Rectal smooth muscle tissue (tissue), 1 donor: ENCODE results near the gene CAPS.
A peak's percentile ranks its signal among the peaks of the same experiment; 100 is the strongest.

Source experiments
- H3K27ac ChIP-seq: one replicate; pipeline ENCODE4 v1.7.0; 2013; ENCODE audit warnings: low read depth, low read length, inconsistent platforms
- H3K27me3 ChIP-seq: one replicate; pipeline ENCODE4 v1.7.0; 2013; ENCODE audit warnings: low read length; ENCODE audit not compliant: control insufficient read depth, insufficient read depth
- H3K36me3 ChIP-seq: one replicate; pipeline ENCODE4 v1.7.0; 2013; ENCODE audit warnings: low read length; ENCODE audit not compliant: control insufficient read depth, insufficient read depth
- H3K4me1 ChIP-seq: one replicate; pipeline ENCODE4 v1.7.0; 2013; ENCODE audit warnings: low read length; ENCODE audit not compliant: control insufficient read depth, insufficient read depth
- H3K4me3 ChIP-seq: one replicate; pipeline ENCODE4 v1.7.0; 2013; ENCODE audit warnings: low read length
- H3K9ac ChIP-seq: one replicate; pipeline ENCODE4 v1.7.0; 2013; ENCODE audit warnings: low read length

CAPS gene

GRCh38 chr19:5918463-5919079 is 4.5 kb downstream of the CAPS start:
- Histone ChIP-seq H3K36me3 (peaks cover 40% of the 10 kb centered on the region), H3K27me3 (no peaks in the 10 kb centered on the region), H3K27ac (no peak overlapping the region)

GRCh38 chr19:5921516-5922160 is 7.6 kb downstream of the CAPS start:
- Histone ChIP-seq H3K27me3 (no peaks in the 10 kb centered on the region), H3K36me3 (peaks cover 51% of the 10 kb centered on the region), H3K9ac (no peak overlapping the region), H3K4me1 (peaks cover 10% of the 10 kb centered on the region), H3K27ac (no peak overlapping the region), H3K4me3 (no peak overlapping the region)

More at GRCh38 chr19:5918463-5919079, 4.5 kb downstream of the CAPS start:
- H3K4me1 ChIP-seq, result peaks cover 2% of the 10 kb centered on the region
- no peak overlapping the region for H3K4me3 ChIP-seq
- H3K9ac ChIP-seq, result no peak overlapping the region

GRCh38 chr19:5922161-5922545 is 8.1 kb downstream of the CAPS start:
- H3K27ac ChIP-seq, result no peak overlapping the region
- no peak overlapping the region for H3K4me3 ChIP-seq
- no peak overlapping the region for H3K9ac ChIP-seq
- H3K36me3 ChIP-seq, result peaks cover 47% of the 10 kb centered on the region
- H3K4me1 ChIP-seq, result peaks cover 15% of the 10 kb centered on the region
- H3K27me3 ChIP-seq, result no peaks in the 10 kb centered on the region

- Histone ChIP-seq H3K27ac (no peak overlapping the region), H3K4me1 (peaks cover 25% of the 10 kb centered on the region), H3K9ac (no peak overlapping the region), H3K36me3 (peaks cover 43% of the 10 kb centered on the region), H3K27me3 (no peaks in the 10 kb centered on the region), H3K4me3 (no peak overlapping the region)
Observed at GRCh38 chr19:5923356-5923755, 9.3 kb downstream of the CAPS start.

- Histone ChIP-seq H3K9ac (no peak overlapping the region), H3K36me3 (peaks cover 41% of the 10 kb centered on the region), H3K27ac (peak overlapping the region; percentile 81), H3K4me3 (no peak overlapping the region), H3K4me1 (peaks cover 27% of the 10 kb centered on the region), H3K27me3 (no peaks in the 10 kb centered on the region)
Observed at GRCh38 chr19:5925830-5926427, 11.9 kb downstream of the CAPS start.

GRCh38 chr19:5926641-5927440 is 12.8 kb downstream of the CAPS start:
- Histone ChIP-seq H3K36me3 (peaks cover 42% of the 10 kb centered on the region), H3K27me3 (no peaks in the 10 kb centered on the region), H3K27ac (peak overlapping the region; percentile 81), H3K9ac (no peak overlapping the region), H3K4me1 (peaks cover 27% of the 10 kb centered on the region), H3K4me3 (no peak overlapping the region)

- Histone ChIP-seq H3K9ac (no peak overlapping the region), H3K4me1 (peaks cover 27% of the 10 kb centered on the region), H3K36me3 (peaks cover 42% of the 10 kb centered on the region), H3K27me3 (no peaks in the 10 kb centered on the region), H3K4me3 (no peak overlapping the region), H3K27ac (peak overlapping the region; percentile 81)
Observed at GRCh38 chr19:5927441-5927821, 13.4 kb downstream of the CAPS start.

GRCh38 chr19:5929179-5929578 is 15.1 kb downstream of the CAPS start:
- Histone ChIP-seq H3K27ac (peak overlapping the region; percentile 28), H3K4me3 (no peak overlapping the region), H3K9ac (no peak overlapping the region), H3K4me1 (peaks cover 36% of the 10 kb centered on the region), H3K36me3 (peaks cover 32% of the 10 kb centered on the region), H3K27me3 (no peaks in the 10 kb centered on the region)

- H3K4me1 ChIP-seq, result peaks cover 36% of the 10 kb centered on the region
Observed at GRCh38 chr19:5929625-5930024, 15.6 kb downstream of the CAPS start.

GRCh38 chr19:5931251-5931650 is 17.2 kb downstream of the CAPS start:
- Histone ChIP-seq H3K27me3 (no peaks in the 10 kb centered on the region), H3K4me3 (no peak overlapping the region), H3K27ac (peak overlapping the region; percentile 8), H3K9ac (no peak overlapping the region), H3K36me3 (peaks cover 23% of the 10 kb centered on the region), H3K4me1 (peaks cover 40% of the 10 kb centered on the region)

More at GRCh38 chr19:5929625-5930024, 15.6 kb downstream of the CAPS start:
- Histone ChIP-seq H3K27me3 (no peaks in the 10 kb centered on the region), H3K9ac (no peak overlapping the region), H3K27ac (peak overlapping the region; percentile 28), H3K4me3 (no peak overlapping the region), H3K36me3 (peaks cover 28% of the 10 kb centered on the region)

- H3K36me3 ChIP-seq, result peaks cover 24% of the 10 kb centered on the region
- H3K27me3 ChIP-seq, result no peaks in the 10 kb centered on the region
- H3K4me1 ChIP-seq, result peaks cover 31% of the 10 kb centered on the region
- peak overlapping the region; percentile 59 for H3K27ac ChIP-seq
- no peak overlapping the region for H3K4me3 ChIP-seq
- no peak overlapping the region for H3K9ac ChIP-seq
Observed at GRCh38 chr19:5932146-5932545, 18.1 kb downstream of the CAPS start.

GRCh38 chr19:5932609-5933262 is 18.7 kb downstream of the CAPS start:
- Histone ChIP-seq H3K9ac (no peak overlapping the region), H3K4me1 (peaks cover 26% of the 10 kb centered on the region), H3K4me3 (no peak overlapping the region), H3K27ac (peak overlapping the region; percentile 59), H3K36me3 (peaks cover 22% of the 10 kb centered on the region), H3K27me3 (no peaks in the 10 kb centered on the region)
